GM10847 (cell line): Measurements from ENCODE around the gene HIPK2.

Experiments
- POLR2A ChIP-seq: IDR thresholded peaks from 2 replicates; pipeline ENCODE4 v1.6.1; 2011; ENCODE audit not compliant: insufficient read length; ENCODE audit errors: extremely low read depth

The HIPK2 gene

GRCh38 chr7:139526578-139527544, 250.9 kb downstream of the HIPK2 start:
- TF ChIP-seq POLR2A = no peak

GRCh38 chr7:139525750-139526149, 252.0 kb downstream of the HIPK2 start:
- TF ChIP-seq POLR2A = no peak

GRCh38 chr7:139525239-139525638, 252.6 kb downstream of the HIPK2 start:
- TF ChIP-seq POLR2A = no peak

DNA sequence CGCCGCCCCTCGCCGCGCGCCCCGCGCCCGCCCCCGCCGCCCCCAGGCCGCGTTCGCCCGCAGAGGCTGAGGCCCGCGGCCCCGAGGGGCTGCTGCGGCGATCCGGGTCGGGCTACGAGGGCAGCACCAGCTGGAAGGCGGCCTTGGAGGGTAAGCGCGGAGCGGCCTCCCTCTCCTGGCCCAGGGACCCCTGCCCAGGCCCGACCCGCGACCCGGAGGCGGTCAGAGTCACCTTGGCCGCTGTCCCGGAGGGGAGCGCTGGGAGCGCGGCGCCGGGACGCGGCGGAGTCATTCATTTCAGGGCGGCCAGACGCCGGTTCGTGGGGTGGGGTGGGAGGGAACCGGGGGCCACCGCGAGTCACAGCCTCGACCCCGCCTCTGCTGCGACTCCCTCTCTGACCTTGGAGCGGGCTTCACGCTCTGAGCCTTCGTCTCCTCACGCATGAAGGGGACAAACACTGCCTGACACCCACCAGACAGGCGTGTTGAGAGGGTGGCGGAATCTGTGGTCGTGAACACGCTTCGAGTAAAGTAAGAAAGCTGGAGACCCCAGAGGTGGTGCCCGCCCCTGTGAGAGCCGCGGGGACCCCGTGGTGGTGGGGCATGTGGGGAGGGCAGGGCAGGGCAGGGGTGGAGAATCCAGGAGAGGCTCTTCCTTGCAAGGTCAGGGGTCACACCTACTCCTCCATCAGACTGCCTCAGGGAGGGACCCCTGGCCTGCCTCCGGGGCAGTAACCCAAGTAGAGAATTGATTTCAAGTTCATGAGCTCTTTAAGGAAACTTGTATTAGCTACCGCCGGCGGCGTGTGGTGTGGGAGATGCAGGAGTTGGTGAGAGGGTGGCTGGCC, 253.6 kb downstream of the HIPK2 start:
- no peak for TF ChIP-seq POLR2A

DNA sequence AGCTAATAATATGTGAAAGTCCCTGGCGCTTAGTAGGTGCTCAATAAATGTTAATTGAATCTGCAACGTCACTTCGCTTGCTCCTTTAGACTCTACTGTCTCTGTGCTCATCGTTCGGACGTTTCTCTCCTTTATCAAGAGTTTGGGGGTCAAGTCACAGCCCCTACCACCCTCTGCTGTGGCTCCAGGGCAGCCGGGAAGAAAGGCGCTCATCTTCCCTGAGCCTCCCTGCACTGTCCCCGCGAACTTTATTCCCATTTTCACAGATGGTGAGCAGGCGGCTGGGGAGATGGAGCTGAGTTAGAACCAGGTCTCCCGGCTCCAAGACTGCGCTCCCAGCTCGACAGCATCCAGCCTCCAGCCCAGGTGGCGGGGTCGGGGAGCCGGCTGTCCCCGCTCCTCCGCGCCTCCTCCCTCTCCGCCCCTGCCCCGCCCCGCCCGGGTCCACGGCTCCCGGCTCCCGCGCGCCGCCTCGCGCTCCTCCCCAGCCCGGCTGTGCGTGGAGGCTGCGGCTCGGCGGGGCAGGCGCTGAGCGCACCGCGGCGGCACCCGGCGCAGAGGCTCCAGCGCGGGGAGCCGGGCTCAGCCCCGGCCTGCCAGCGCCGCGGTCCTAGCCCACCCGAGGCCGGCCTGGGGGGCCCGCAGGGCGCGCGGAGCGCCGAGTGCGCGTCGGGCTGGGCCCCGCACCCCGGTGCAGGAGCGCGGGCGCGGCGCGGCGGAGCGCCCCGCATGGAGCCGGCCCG, 254.4 kb downstream of the HIPK2 start, which contains the start of gene CLEC2L:
CLEC2L (plus strand) TSS at position 487 of the 743 bp plus-strand sequence; CDS start at position 730, 243 bp downstream.
- no peak for TF ChIP-seq POLR2A

DNA sequence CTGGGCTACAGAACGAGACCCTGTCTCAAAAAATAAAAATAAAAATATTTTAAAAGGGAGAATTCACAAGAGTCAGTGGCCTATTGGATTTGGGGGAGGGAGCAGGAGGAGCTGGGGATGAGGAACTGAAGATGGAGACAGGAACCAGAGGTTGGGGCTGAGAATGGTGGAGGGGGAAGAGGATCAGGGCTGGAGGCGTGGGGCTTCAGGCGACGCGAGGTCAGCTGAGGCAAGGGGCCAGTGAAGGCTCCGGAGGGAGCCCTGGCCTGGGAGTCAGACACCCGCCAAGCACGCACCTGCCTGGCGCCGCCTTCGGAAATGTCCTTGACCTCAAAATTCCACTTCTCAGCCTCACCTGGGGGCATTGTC, 255.0 kb downstream of the HIPK2 start:
- TF ChIP-seq POLR2A = no peak

DNA sequence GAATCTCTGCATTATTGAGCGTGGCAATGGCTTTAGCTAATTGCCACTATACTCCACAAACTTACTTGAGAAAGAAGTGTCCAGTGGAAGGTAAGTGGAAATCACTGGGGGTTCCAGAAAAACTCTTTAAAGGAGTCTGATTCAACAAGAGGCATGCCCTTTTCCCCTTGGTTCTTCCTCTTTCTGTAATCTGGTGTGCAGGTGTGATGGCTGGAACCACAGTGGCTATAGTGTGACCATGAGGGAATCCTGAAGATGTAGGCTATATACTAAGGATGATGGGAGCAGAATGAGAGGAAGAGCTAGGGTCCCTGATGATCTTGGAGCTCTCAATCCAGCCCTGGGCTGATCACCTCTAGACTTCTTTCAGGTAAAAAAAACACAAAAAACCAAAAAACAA, 256.4 kb downstream of the HIPK2 start:
- TF ChIP-seq POLR2A = no peak

DNA sequence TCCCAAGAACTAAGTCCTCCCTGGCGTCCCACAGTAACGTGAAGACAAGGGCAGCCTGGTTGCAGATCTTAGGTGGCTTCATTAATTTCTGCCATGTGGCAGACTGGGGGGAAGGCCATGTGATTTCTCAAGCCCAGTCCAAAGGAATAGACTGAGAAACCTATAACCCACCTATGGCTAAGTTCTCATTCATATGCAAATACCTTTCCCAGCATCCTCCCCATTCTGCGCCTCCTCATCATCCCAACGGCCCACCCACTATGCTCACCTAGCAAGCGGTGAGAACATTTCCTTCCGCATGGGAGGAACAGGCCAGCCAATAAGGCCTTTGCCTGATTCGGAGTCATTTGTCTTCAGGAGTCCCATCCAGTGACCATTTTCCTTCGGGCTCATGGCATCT, 262.5 kb downstream of the HIPK2 start:
- TF ChIP-seq POLR2A = no peak
